Liver (tissue), 3 donors: ENCODE results near the gene IREB2.

Experiments
- CTCF ChIP-seq: fragments of 150-350 bp; IDR thresholded peaks from 2 replicates; pipeline ENCODE4 v1.5.1; 2017; ENCODE audit warnings: improper control_type of control experiment, low read depth, low read length; ENCODE audit not compliant: missing input control
- EGR1 ChIP-seq, 2 donors: IDR thresholded peaks; 2 replicates each; pipeline ENCODE4 v1.6.1; 2016 to 2018; ENCODE audit warnings: antibody characterized with exemption in 2 of 2, low read depth in 2 of 2
- FOXA1 ChIP-seq: IDR thresholded peaks from 2 replicates; pipeline ENCODE4 v1.6.1; 2016; ENCODE audit warnings: antibody characterized with exemption
- HNF4A ChIP-seq, 2 donors: conservative IDR thresholded peaks; 2 replicates each; pipeline ENCODE4 v1.6.1; 2016; ENCODE audit warnings: antibody characterized with exemption in 2 of 2, mild to moderate bottlenecking in 2 of 2
- HNF4G ChIP-seq: IDR thresholded peaks from 2 replicates; pipeline ENCODE4 v1.6.1; 2016; ENCODE audit warnings: antibody characterized with exemption
- MAX ChIP-seq: IDR thresholded peaks from 2 replicates; pipeline ENCODE4 v1.6.1; 2016; ENCODE audit warnings: antibody characterized with exemption
- RAD21 ChIP-seq, 2 donors: IDR thresholded peaks; 2 replicates each; pipeline ENCODE4 v1.6.1; 2016; ENCODE audit warnings: antibody characterized with exemption in 2 of 2, mild to moderate bottlenecking in 2 of 2
- REST ChIP-seq: IDR thresholded peaks from 2 replicates; pipeline ENCODE4 v1.6.1; 2016; ENCODE audit warnings: antibody characterized with exemption, mild to moderate bottlenecking
- RXRA ChIP-seq, 2 donors: IDR thresholded peaks; 2 replicates each; pipeline ENCODE4 v1.6.1; 2017 to 2018; ENCODE audit warnings: antibody characterized with exemption in 2 of 2, mild to moderate bottlenecking in 1 of 2
- TAF1 ChIP-seq: conservative IDR thresholded peaks from 2 replicates; pipeline ENCODE4 v1.6.1; 2016; ENCODE audit warnings: antibody characterized with exemption, mild to moderate bottlenecking
- YY1 ChIP-seq: IDR thresholded peaks from 2 replicates; pipeline ENCODE4 v1.6.1; 2016; ENCODE audit warnings: antibody characterized with exemption, mild to moderate bottlenecking
- donor health status: healthy.
- donor health status: healthy.

GRCh38 chr15:78408961-78409360, 29.1 kb upstream of the IREB2 start:
- no peak for TF ChIP-seq TAF1
- no peak for TF ChIP-seq EGR1 (IDR thresholded peaks at IDR 0.05; ENCODE audit: low read depth in 2 of 2)
- no peak for TF ChIP-seq CTCF
- no peak for TF ChIP-seq RAD21 (IDR thresholded peaks at IDR 0.05)
- TF ChIP-seq HNF4A (conservative IDR thresholded peaks at IDR 0.05) = no peak
- TF ChIP-seq RXRA (IDR thresholded peaks at IDR 0.05) = no peak
- TF ChIP-seq MAX = no peak
- no peak for TF ChIP-seq YY1
- no peak for TF ChIP-seq HNF4G
- TF ChIP-seq FOXA1 = no peak
- TF ChIP-seq REST = no peak
